PC-3 (cell line): ENCODE data around the gene PTPN14.

ENCODE experiments used
- EZH2 ChIP-seq: fragments of 300-600 bp; sonication (generic); IDR thresholded peaks from one replicate; pipeline ENCODE4 v1.6.1; 2017; ENCODE audit warnings: antibody characterized with exemption, mild to moderate bottlenecking, low read length; ENCODE audit not compliant: unreplicated experiment
- EZH2phosphoT487 ChIP-seq: fragments of 300-600 bp; sonication (generic); IDR thresholded peaks from 2 replicates; pipeline ENCODE4 v1.6.1; 2018; ENCODE audit warnings: mild to moderate bottlenecking, antibody characterized with exemption, low read length, borderline replicate concordance
- TF ChIP-seq, protein P1 (sequence below): fragments of 300-600 bp; sonication (generic); conservative IDR thresholded peaks from 2 replicates; pipeline ENCODE4 v1.5.1; 2017; ENCODE audit warnings: antibody characterized with exemption, low read depth, mild to moderate bottlenecking, low read length

GRCh38 chr1:214563881-214564280 lies 12.5 kb upstream of the PTPN14 start:
- TF ChIP-seq, protein P1, sequence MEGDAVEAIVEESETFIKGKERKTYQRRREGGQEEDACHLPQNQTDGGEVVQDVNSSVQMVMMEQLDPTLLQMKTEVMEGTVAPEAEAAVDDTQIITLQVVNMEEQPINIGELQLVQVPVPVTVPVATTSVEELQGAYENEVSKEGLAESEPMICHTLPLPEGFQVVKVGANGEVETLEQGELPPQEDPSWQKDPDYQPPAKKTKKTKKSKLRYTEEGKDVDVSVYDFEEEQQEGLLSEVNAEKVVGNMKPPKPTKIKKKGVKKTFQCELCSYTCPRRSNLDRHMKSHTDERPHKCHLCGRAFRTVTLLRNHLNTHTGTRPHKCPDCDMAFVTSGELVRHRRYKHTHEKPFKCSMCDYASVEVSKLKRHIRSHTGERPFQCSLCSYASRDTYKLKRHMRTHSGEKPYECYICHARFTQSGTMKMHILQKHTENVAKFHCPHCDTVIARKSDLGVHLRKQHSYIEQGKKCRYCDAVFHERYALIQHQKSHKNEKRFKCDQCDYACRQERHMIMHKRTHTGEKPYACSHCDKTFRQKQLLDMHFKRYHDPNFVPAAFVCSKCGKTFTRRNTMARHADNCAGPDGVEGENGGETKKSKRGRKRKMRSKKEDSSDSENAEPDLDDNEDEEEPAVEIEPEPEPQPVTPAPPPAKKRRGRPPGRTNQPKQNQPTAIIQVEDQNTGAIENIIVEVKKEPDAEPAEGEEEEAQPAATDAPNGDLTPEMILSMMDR: no peak
- TF ChIP-seq EZH2 (no peak), EZH2phosphoT487 (no peak)
